ENCODE data around the gene LIPC. TPM values are rescaled to one million over a fixed set of nuclear protein-coding genes. Genes with fewer than 3 reads are reported as not detected.
A peak's percentile ranks its signal among the peaks of the same experiment; 100 is the strongest.

The LIPC gene
- total RNA-seq, 1 experiment from 2014 or later: 0.40 TPM

- DNase-seq (ENCODE audit: low read depth): peak; percentile 30
Observed at GRCh38 chr15:58473724-58474123, 41.9 kb downstream of the LIPC start.

- no peak for DNase-seq (ENCODE audit: low read depth)
Observed at GRCh38 chr15:58474741-58475323, 43.0 kb downstream of the LIPC start.

- peak; percentile 52 for DNase-seq (ENCODE audit: low read depth)
Observed at GRCh38 chr15:58475573-58476524, 44.1 kb downstream of the LIPC start.

- no peak for DNase-seq (ENCODE audit: low read depth)
Observed at GRCh38 chr15:58476525-58477162, 44.9 kb downstream of the LIPC start.

- no peak for DNase-seq (ENCODE audit: low read depth)
Observed at GRCh38 chr15:58477170-58477569, 45.4 kb downstream of the LIPC start.

- no peak for DNase-seq (ENCODE audit: low read depth)
Observed at GRCh38 chr15:58478035-58478434, 46.2 kb downstream of the LIPC start.

GRCh38 chr15:58478579-58478978, 46.8 kb downstream of the LIPC start:
- no peak for DNase-seq (ENCODE audit: low read depth)

- DNase-seq (ENCODE audit: low read depth): no peak
Observed at GRCh38 chr15:58479941-58480340, 48.1 kb downstream of the LIPC start.

- DNase-seq (ENCODE audit: low read depth): no peak
Observed at GRCh38 chr15:58483376-58483775, 51.6 kb downstream of the LIPC start.

- DNase-seq (ENCODE audit: low read depth): no peak
Observed at GRCh38 chr15:58484791-58485600, 53.2 kb downstream of the LIPC start.

- DNase-seq (ENCODE audit: low read depth): no peak
Observed at GRCh38 chr15:58486062-58486461, 54.3 kb downstream of the LIPC start.

- no peak for DNase-seq (ENCODE audit: low read depth)
Observed at GRCh38 chr15:58486564-58486963, 54.8 kb downstream of the LIPC start.

- DNase-seq (ENCODE audit: low read depth): no peak
Observed at GRCh38 chr15:58487041-58487723, 55.4 kb downstream of the LIPC start.

GRCh38 chr15:58487724-58488120, 55.9 kb downstream of the LIPC start:
- no peak for DNase-seq (ENCODE audit: low read depth)

GRCh38 chr15:58489289-58490085, 57.7 kb downstream of the LIPC start:
- DNase-seq (ENCODE audit: low read depth): no peak

GRCh38 chr15:58490086-58490887, 58.5 kb downstream of the LIPC start:
- DNase-seq (ENCODE audit: low read depth): no peak

GRCh38 chr15:58490888-58491473, 59.2 kb downstream of the LIPC start:
- no peak for DNase-seq (ENCODE audit: low read depth)

GRCh38 chr15:58491499-58492202, 59.9 kb downstream of the LIPC start:
- peak; percentile 60 for DNase-seq (ENCODE audit: low read depth)
